Fibroblast of skin of left biceps (primary cell): Measurements from ENCODE around the gene TBXA2R.
"Not testable (repeated sequence)": the region's sequence is repeated elsewhere in the genome, so short reads cannot be mapped to it uniquely, and the experiment has no call there.

ENCODE experiments used
- DNase-seq, 2 experiments: peaks; one replicate each; pipeline ENCODE4 v3.0.0-alpha.2; 2013; ENCODE audit warnings: low read depth in 2 of 2

TBXA2R gene

GRCh38 chr19:3605770-3606169 lies 905 bp downstream of the TBXA2R start:
- no peak for DNase-seq

- DNase-seq = no peak
Observed at GRCh38 chr19:3605361-3605760, 1.3 kb downstream of the TBXA2R start.

GRCh38 chr19:3604987-3605343 lies 1.7 kb downstream of the TBXA2R start:
- no peak for DNase-seq

- DNase-seq = no peak
Observed at GRCh38 chr19:3604227-3604986, 2.3 kb downstream of the TBXA2R start.

- DNase-seq = no peak
Observed at GRCh38 chr19:3603121-3603811, 3.4 kb downstream of the TBXA2R start.

- no peak for DNase-seq
Observed at GRCh38 chr19:3601021-3601420, 5.7 kb downstream of the TBXA2R start.

- no peak for DNase-seq
Observed at GRCh38 chr19:3599776-3600187, 6.9 kb downstream of the TBXA2R start.

- no peak for DNase-seq
Observed at GRCh38 chr19:3595521-3596061, 11.1 kb downstream of the TBXA2R start.

- no peak for DNase-seq
Observed at GRCh38 chr19:3593156-3593555, 13.5 kb downstream of the TBXA2R start.

- no peak for DNase-seq
Observed at GRCh38 chr19:3591876-3592613, 14.6 kb downstream of the TBXA2R start.

GRCh38 chr19:3590991-3591659 lies 15.6 kb downstream of the TBXA2R start:
- DNase-seq = no peak

- DNase-seq = no peak
Observed at GRCh38 chr19:3589949-3590348, 16.7 kb downstream of the TBXA2R start.

- DNase-seq = no peak
Observed at GRCh38 chr19:3589439-3589838, 17.2 kb downstream of the TBXA2R start.

GRCh38 chr19:3586707-3587346 lies 19.8 kb downstream of the TBXA2R start:
- no peak for DNase-seq

- DNase-seq = no peak
Observed at GRCh38 chr19:3586127-3586626, 20.5 kb downstream of the TBXA2R start.

- DNase-seq = no peak
Observed at GRCh38 chr19:3585301-3586126, 21.2 kb downstream of the TBXA2R start, which contains the start of gene GIPC3. TSS of gene GIPC3 (plus strand) at chr19:3585478. CDS start at chr19:3585598, 120 bp downstream.

- not testable (repeated sequence) for DNase-seq
Observed at GRCh38 chr19:3584036-3584802, 22.5 kb downstream of the TBXA2R start.

- DNase-seq = not testable (repeated sequence)
Observed at GRCh38 chr19:3581792-3582191, 24.9 kb downstream of the TBXA2R start.
